HUES48 (cell line): ENCODE results near the gene TIAL1.

Experiments
- H3K27ac ChIP-seq: one replicate; pipeline ENCODE4 v1.7.0; 2013; ENCODE audit warnings: low read depth, low read length, inconsistent platforms
- H3K27me3 ChIP-seq: 2 replicates; pipeline ENCODE4 v1.6.1; 2013; ENCODE audit warnings: mild to moderate bottlenecking, low read length; ENCODE audit not compliant: control insufficient read depth, insufficient read depth
- H3K36me3 ChIP-seq: 2 replicates; pipeline ENCODE4 v1.6.1; 2013; ENCODE audit warnings: low read length; ENCODE audit not compliant: control insufficient read depth, insufficient read depth
- H3K4me1 ChIP-seq: 2 replicates; pipeline ENCODE4 v1.6.1; 2013; ENCODE audit warnings: mild to moderate bottlenecking, low read length; ENCODE audit not compliant: control insufficient read depth, insufficient read depth
- H3K4me3 ChIP-seq: 2 replicates; pipeline ENCODE4 v1.5.1; 2013; ENCODE audit warnings: mild to moderate bottlenecking, low read depth, low read length
- H3K9ac ChIP-seq: 2 replicates; pipeline ENCODE4 v1.6.1; 2013; ENCODE audit warnings: mild to moderate bottlenecking, low read depth, low read length, moderate library complexity
- H3K9me3 ChIP-seq: 2 replicates; pipeline ENCODE4 v1.6.1; 2013; ENCODE audit warnings: low read length; ENCODE audit not compliant: control insufficient read depth, insufficient read depth

TIAL1 gene

GRCh38 chr10:119596537-119597404 is at the start of gene TIAL1:
Gene TIAL1 (minus strand): TSS chr10:119596964. CDS start chr10:119596465, 499 bp downstream.
- Histone ChIP-seq H3K4me1 (peaks cover 34% of the 10 kb centered on the region), H3K27ac (peak within 1 kb of the TSS; percentile 99), H3K9ac (peak within 1 kb of the TSS; percentile 94), H3K4me3 (peak within 1 kb of the TSS; percentile 93), H3K9me3 (no peaks in the 10 kb centered on the region), H3K36me3 (peaks cover 19% of the 10 kb centered on the region; the same call in 1 of the 2 replicates), H3K27me3 (no peaks in the 10 kb centered on the region)

GRCh38 chr10:119644994-119645393 is 48.2 kb upstream of the TIAL1 start:
- no peak overlapping the region for H3K4me3 ChIP-seq
- 0 out of 2 replicates have a peak, but pooled peaks cover 3% of the 10 kb centered on the region for H3K4me1 ChIP-seq
- no peaks in the 10 kb centered on the region for H3K27me3 ChIP-seq
- H3K9ac ChIP-seq: no peak overlapping the region
- H3K27ac ChIP-seq: no peak overlapping the region
- H3K9me3 ChIP-seq: no peaks in the 10 kb centered on the region
- no peaks in the 10 kb centered on the region for H3K36me3 ChIP-seq

GRCh38 chr10:119644205-119644814 is 47.5 kb upstream of the TIAL1 start:
- H3K9me3 ChIP-seq: no peaks in the 10 kb centered on the region
- no peak overlapping the region for H3K4me3 ChIP-seq
- H3K36me3 ChIP-seq: no peaks in the 10 kb centered on the region
- H3K27ac ChIP-seq: no peak overlapping the region
- 0 out of 2 replicates have a peak, but pooled peaks cover 3% of the 10 kb centered on the region for H3K4me1 ChIP-seq
- no peak overlapping the region for H3K9ac ChIP-seq
- no peaks in the 10 kb centered on the region for H3K27me3 ChIP-seq

GRCh38 chr10:119643306-119644204 is 46.8 kb upstream of the TIAL1 start:
- H3K4me3 ChIP-seq: no peak overlapping the region
- H3K9ac ChIP-seq: no peak overlapping the region
- no peak overlapping the region for H3K27ac ChIP-seq
- H3K27me3 ChIP-seq: no peaks in the 10 kb centered on the region
- H3K36me3 ChIP-seq: no peaks in the 10 kb centered on the region
- no peaks in the 10 kb centered on the region for H3K9me3 ChIP-seq
- H3K4me1 ChIP-seq: 0 out of 2 replicates have a peak, but pooled peaks cover 3% of the 10 kb centered on the region

- Histone ChIP-seq H3K9ac (no peak overlapping the region), H3K4me3 (no peak overlapping the region), H3K9me3 (no peaks in the 10 kb centered on the region), H3K4me1 (0 out of 2 replicates have a peak, but pooled peaks cover 3% of the 10 kb centered on the region), H3K36me3 (no peaks in the 10 kb centered on the region), H3K27me3 (no peaks in the 10 kb centered on the region), H3K27ac (no peak overlapping the region)
Observed at GRCh38 chr10:119642556-119643111, 45.9 kb upstream of the TIAL1 start.

GRCh38 chr10:119640875-119641526 is 44.2 kb upstream of the TIAL1 start:
- no peak overlapping the region for H3K27ac ChIP-seq
- H3K4me1 ChIP-seq: 0 out of 2 replicates have a peak, but pooled peaks cover 3% of the 10 kb centered on the region
- no peak overlapping the region for H3K4me3 ChIP-seq
- H3K27me3 ChIP-seq: no peaks in the 10 kb centered on the region
- H3K9me3 ChIP-seq: no peaks in the 10 kb centered on the region
- no peak overlapping the region for H3K9ac ChIP-seq
- H3K36me3 ChIP-seq: no peaks in the 10 kb centered on the region

DNA sequence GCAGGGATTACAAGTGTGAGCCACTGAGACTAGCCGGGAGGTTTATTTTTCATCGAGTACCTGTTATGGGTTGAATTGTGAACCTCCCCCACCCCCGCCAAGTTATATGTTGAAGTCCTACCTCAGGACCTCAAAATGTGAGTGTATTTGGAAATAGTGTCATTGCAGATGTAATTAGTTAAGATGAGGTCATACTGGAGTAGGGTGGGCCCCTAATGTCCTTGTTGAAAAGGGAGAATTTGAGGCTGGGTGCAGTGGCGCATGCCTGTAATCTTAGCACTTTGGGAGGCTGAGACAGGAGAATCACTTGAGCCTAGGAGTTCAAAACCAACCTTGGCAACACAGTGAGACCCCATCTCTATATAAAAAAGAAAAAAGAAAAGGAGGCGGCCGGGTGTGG is 43.6 kb upstream of the TIAL1 start:
- 0 out of 2 replicates have a peak, but pooled peaks cover 3% of the 10 kb centered on the region for H3K4me1 ChIP-seq
- no peaks in the 10 kb centered on the region for H3K27me3 ChIP-seq
- H3K4me3 ChIP-seq: no peak overlapping the region
- no peaks in the 10 kb centered on the region for H3K9me3 ChIP-seq
- no peak overlapping the region for H3K27ac ChIP-seq
- no peaks in the 10 kb centered on the region for H3K36me3 ChIP-seq
- H3K9ac ChIP-seq: no peak overlapping the region

DNA sequence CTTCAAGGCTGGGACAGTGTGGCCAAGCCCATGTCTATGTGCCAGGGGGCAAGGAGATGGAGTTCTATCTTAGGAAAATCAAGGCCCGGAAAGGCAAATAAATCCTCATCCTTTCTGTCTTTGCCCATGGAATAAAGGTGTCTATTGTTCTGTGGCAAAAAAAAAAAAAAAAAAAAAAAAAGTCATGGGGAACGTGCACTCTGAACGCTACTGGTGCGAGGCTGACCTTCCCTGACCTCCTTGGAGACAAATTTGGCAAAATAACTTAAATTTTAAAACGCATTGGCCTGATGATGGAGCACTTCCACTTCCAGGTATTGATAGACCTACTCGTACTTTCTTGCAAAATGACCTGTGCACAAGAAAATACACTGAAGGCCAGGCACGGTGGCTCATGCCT is 42.2 kb upstream of the TIAL1 start:
- Histone ChIP-seq H3K9me3 (no peaks in the 10 kb centered on the region), H3K36me3 (no peaks in the 10 kb centered on the region), H3K4me1 (no peaks in the 10 kb centered on the region), H3K27me3 (no peaks in the 10 kb centered on the region), H3K9ac (no peak overlapping the region), H3K27ac (no peak overlapping the region), H3K4me3 (no peak overlapping the region)

DNA sequence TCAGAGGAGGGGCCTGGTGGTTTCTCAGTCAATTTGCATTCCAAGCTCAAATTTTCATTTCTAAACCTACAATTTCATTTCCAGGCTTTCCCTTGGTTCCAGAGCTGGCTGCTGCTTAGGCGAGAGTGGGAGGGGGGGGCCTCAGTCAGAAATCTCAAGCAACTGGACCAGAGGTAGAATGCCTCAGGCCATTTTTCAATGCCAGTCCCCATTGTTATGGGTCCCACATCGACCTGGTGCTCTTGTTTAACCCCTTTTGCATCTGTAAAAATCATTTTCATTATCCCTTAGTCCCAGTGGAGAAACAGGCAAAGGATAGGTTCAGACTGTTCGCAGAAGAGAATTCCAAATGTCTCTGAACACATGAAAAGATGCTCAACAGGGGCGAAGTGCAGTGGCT is 40.9 kb upstream of the TIAL1 start:
- H3K27me3 ChIP-seq: no peaks in the 10 kb centered on the region
- H3K4me3 ChIP-seq: no peak overlapping the region
- no peak overlapping the region for H3K27ac ChIP-seq
- H3K4me1 ChIP-seq: no peaks in the 10 kb centered on the region
- H3K36me3 ChIP-seq: no peaks in the 10 kb centered on the region
- no peak overlapping the region for H3K9ac ChIP-seq
- no peaks in the 10 kb centered on the region for H3K9me3 ChIP-seq

DNA sequence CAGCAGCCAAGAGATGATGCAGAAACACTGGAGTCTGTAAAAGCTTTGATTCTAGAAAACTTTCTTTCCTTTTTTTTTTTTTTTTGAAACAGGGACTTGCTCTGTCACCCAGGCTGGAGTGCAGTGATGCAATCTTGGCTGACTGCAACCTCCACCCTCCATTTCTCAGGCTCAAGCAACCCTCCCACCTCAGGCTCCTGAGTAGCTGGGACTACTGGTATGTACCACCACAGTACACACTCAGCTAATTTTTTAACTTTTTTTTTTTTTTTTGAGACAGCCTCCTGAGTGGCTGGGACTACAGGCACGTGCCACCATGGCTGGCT is 37.4 kb upstream of the TIAL1 start:
- Histone ChIP-seq H3K4me1 (no peaks in the 10 kb centered on the region), H3K4me3 (no peak overlapping the region), H3K27ac (no peak overlapping the region), H3K9ac (no peak overlapping the region), H3K27me3 (no peaks in the 10 kb centered on the region), H3K9me3 (no peaks in the 10 kb centered on the region), H3K36me3 (no peaks in the 10 kb centered on the region)
